Measurements from ENCODE around the gene TLE2. TPM values are rescaled to one million over a fixed set of nuclear protein-coding genes. Genes with fewer than 3 reads are reported as not detected.

TLE2 gene
- polyA plus RNA-seq, 1 donor (not counting 4 experiments of a cell fraction or from before 2014, with no cell fraction given), result 0.88 TPM

DNA sequence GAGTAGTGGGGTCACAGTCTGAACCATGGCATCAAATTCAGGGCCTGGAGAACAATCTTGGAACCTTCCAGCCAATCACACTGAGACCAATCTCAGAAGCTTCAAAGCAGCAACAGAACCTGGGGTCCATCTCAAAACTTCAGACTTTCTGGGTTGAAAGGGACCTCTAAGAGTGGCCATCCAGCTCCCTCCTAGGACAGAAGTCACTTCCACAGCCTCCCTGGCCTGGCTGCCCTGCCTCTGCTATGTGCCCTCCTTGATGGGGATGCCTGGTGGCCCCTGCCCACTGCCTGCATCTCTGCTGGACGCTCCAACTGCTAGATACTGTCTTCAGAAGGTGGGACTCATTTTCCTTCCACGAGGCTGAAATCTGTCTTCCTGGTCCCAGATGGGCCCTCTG lies 1.8 kb downstream of the TLE2 start:
- no peaks in the 10 kb centered on the region for H3K36me3 ChIP-seq (ENCODE audit: control insufficient read depth in 2 of 2, extremely low read depth in 1 of 2, insufficient read depth in 2 of 2, low read length in 2 of 2)
- H3K4me2 ChIP-seq (ENCODE audit: control insufficient read depth, extremely low read depth, insufficient read depth, low read depth, low read length), result no peak overlapping the region
- H3K27ac ChIP-seq (ENCODE audit: control insufficient read depth, insufficient read depth, low read length), result no peak overlapping the region
- dilution Hi-C loops (cut with MboI; ENCODE audit: extremely low pct_ligation_motif_present, low sequenced_read_pairs), result no loop called here
- no peaks in the 10 kb centered on the region for H3K4me1 ChIP-seq (ENCODE audit: control insufficient read depth, extremely low read depth, insufficient read depth, low read length)
- no peak overlapping the region for H3K9ac ChIP-seq (ENCODE audit: control insufficient read depth, extremely low read depth, insufficient read depth, low read length)
- H2AFZ ChIP-seq (ENCODE audit: control insufficient read depth, low read length), result no peak overlapping the region
- TF ChIP-seq EZH2 (IDR thresholded peaks at IDR 0.05; ENCODE audit: low read length) (peak; percentile 13), CTCF (optimal IDR thresholded peaks at IDR 0.05 in 1 of 3, IDR thresholded peaks at IDR 0.05 in 1 of 3, conservative IDR thresholded peaks at IDR 0.05 in 1 of 3; ENCODE audit: extremely low read depth in 1 of 3, insufficient read depth in 2 of 3, low read length in 3 of 3) (no peak)
- no peaks in the 10 kb centered on the region for H3K79me2 ChIP-seq (ENCODE audit: control insufficient read depth, insufficient read depth, low read length)
- H3K4me3 ChIP-seq (ENCODE audit: control insufficient read depth in 2 of 3, extremely low read depth in 1 of 3, insufficient read depth in 2 of 3, low read depth in 1 of 3, low read length in 3 of 3), result no peak overlapping the region
- no peaks in the 10 kb centered on the region for H4K20me1 ChIP-seq (ENCODE audit: control insufficient read depth, extremely low read depth, insufficient read depth, low read length)
- FAIRE-seq, result no peak
- H3K9me1 ChIP-seq (ENCODE audit: control insufficient read depth, extremely low read depth, insufficient read depth, low read length), result no peaks in the 10 kb centered on the region
- no peaks in the 10 kb centered on the region for H3K9me3 ChIP-seq (ENCODE audit: control insufficient read depth, low read depth, low read length)
- DNase-seq (ENCODE audit: low read depth, low spot score), result no peak
- H3K27me3 ChIP-seq (ENCODE audit: control insufficient read depth, extremely low read depth, insufficient read depth, low read length), result peaks cover 25% of the 10 kb centered on the region

DNA sequence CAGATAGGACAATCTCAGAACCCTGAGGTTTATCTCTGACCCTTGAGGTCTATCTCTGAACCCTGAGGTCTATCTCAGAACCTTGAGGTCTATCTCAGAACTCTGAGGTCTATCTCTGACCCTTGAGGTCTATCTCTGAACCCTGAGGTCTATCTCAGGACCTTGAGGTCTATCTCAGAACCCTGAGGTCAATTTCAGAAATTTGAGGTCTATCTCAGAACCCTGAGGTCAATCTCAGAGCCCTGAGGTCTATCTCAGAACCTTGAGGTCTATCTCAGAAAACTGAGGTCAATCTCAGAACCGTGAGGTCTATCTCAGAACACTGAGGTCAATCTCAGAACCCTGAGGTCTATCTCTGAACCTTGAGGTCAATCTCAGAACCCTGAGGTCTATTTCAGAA lies 2.3 kb downstream of the TLE2 start:
- H3K36me3 ChIP-seq (ENCODE audit: control insufficient read depth in 2 of 2, extremely low read depth in 1 of 2, insufficient read depth in 2 of 2, low read length in 2 of 2), result no peaks in the 10 kb centered on the region
- H3K9me3 ChIP-seq (ENCODE audit: control insufficient read depth, low read depth, low read length), result no peaks in the 10 kb centered on the region
- H3K4me1 ChIP-seq (ENCODE audit: control insufficient read depth, extremely low read depth, insufficient read depth, low read length), result no peaks in the 10 kb centered on the region
- no peaks in the 10 kb centered on the region for H3K9me1 ChIP-seq (ENCODE audit: control insufficient read depth, extremely low read depth, insufficient read depth, low read length)
- peaks cover 25% of the 10 kb centered on the region for H3K27me3 ChIP-seq (ENCODE audit: control insufficient read depth, extremely low read depth, insufficient read depth, low read length)
- H3K9ac ChIP-seq (ENCODE audit: control insufficient read depth, extremely low read depth, insufficient read depth, low read length), result no peak overlapping the region
- no peak overlapping the region for H3K4me2 ChIP-seq (ENCODE audit: control insufficient read depth, extremely low read depth, insufficient read depth, low read depth, low read length)
- H4K20me1 ChIP-seq (ENCODE audit: control insufficient read depth, extremely low read depth, insufficient read depth, low read length), result no peaks in the 10 kb centered on the region
- no peak overlapping the region for H2AFZ ChIP-seq (ENCODE audit: control insufficient read depth, low read length)
- H3K27ac ChIP-seq (ENCODE audit: control insufficient read depth, insufficient read depth, low read length), result no peak overlapping the region
- FAIRE-seq (no peak), DNase-seq (ENCODE audit: low read depth, low spot score) (no peak)
- no peak for TF ChIP-seq EZH2 (IDR thresholded peaks at IDR 0.05; ENCODE audit: low read length)
- no peak for TF ChIP-seq CTCF (optimal IDR thresholded peaks at IDR 0.05 in 1 of 3, IDR thresholded peaks at IDR 0.05 in 1 of 3, conservative IDR thresholded peaks at IDR 0.05 in 1 of 3; ENCODE audit: extremely low read depth in 1 of 3, insufficient read depth in 2 of 3, low read length in 3 of 3)
- H3K4me3 ChIP-seq (ENCODE audit: control insufficient read depth in 2 of 3, extremely low read depth in 1 of 3, insufficient read depth in 2 of 3, low read depth in 1 of 3, low read length in 3 of 3), result no peak overlapping the region
- dilution Hi-C loops (cut with MboI; ENCODE audit: extremely low pct_ligation_motif_present, low sequenced_read_pairs), result no loop called here
- no peaks in the 10 kb centered on the region for H3K79me2 ChIP-seq (ENCODE audit: control insufficient read depth, insufficient read depth, low read length)

Data from keratinocyte (primary cell).